Gastroesophageal sphincter (tissue), 3 donors: ENCODE results near the gene PHF23.

Experiments used
- CTCF ChIP-seq, 4 experiments: fragments of 200-600 bp in 2 of 4; fragments of 450-650 bp in 2 of 4; sonication (generic) in 1 of 4; IDR thresholded peaks; one replicate each; pipeline ENCODE4 v1.5.1; 2017 to 2019; ENCODE audit warnings: antibody characterized with exemption in 4 of 4, mild to moderate bottlenecking in 2 of 4, moderate library complexity in 2 of 4
- POLR2AphosphoS5 ChIP-seq: sonication (generic); formaldehyde crosslinking; IDR thresholded peaks from one replicate; pipeline ENCODE4 v1.6.1; 2017; ENCODE audit warnings: antibody characterized with exemption

- TF ChIP-seq POLR2AphosphoS5 (no peak), CTCF (IDR thresholded peaks at IDR 0.05) (no peak)
These were observed 16.9 kb downstream of the PHF23 start for GRCh38 chr17:7222093-7222971.
